HL-60 (cell line): ENCODE data around the gene TMEM163.

Experiments
- DNase-seq, 2 experiments: peaks; one replicate each; pipeline ENCODE4 v3.0.0-alpha.2; 2010 to 2020; ENCODE audit warnings: low read depth in 1 of 2, low spot score in 1 of 2
- H3K27ac ChIP-seq: fragments of 250-450 bp; sonication (Bioruptor Pico); replicated peaks from 2 replicates; pipeline ENCODE4 v1.5.1; 2020; ENCODE audit warnings: mild to moderate bottlenecking, moderate library complexity
- H3K27me3 ChIP-seq: fragments of 250-450 bp; sonication (Bioruptor Pico); 2 replicates; pipeline ENCODE4 v1.5.1; 2021; ENCODE audit warnings: mild to moderate bottlenecking, moderate library complexity; ENCODE audit not compliant: insufficient read depth, poor library complexity, severe bottlenecking
- H3K4me3 ChIP-seq: replicated peaks from 2 replicates; pipeline ENCODE4 v1.5.1; 2011; ENCODE audit warnings: mild to moderate bottlenecking, control low read depth, low read length; ENCODE audit not compliant: insufficient read depth
- GABPA ChIP-seq: IDR thresholded peaks from 2 replicates; pipeline ENCODE4 v1.6.1; 2012; ENCODE audit warnings: low read depth
- POLR2AphosphoS5 ChIP-seq: IDR thresholded peaks from 2 replicates; pipeline ENCODE4 v1.6.1; 2012; ENCODE audit warnings: low read depth
- SPI1 ChIP-seq: IDR thresholded peaks from 2 replicates; pipeline ENCODE4 v1.6.1; 2012; ENCODE audit warnings: low read depth, mild to moderate bottlenecking, borderline replicate concordance
- TF ChIP-seq, protein P1 (sequence below): IDR thresholded peaks from one replicate; pipeline ENCODE4 v1.5.1; 2011; ENCODE audit warnings: low read length, control low read depth, inconsistent platforms; ENCODE audit not compliant: insufficient read depth
- TF ChIP-seq, protein P2 (sequence below): IDR thresholded peaks from 2 replicates; pipeline ENCODE4 v1.6.1; 2012; ENCODE audit warnings: low read depth; ENCODE audit not compliant: insufficient replicate concordance

Gene TMEM163

DNA sequence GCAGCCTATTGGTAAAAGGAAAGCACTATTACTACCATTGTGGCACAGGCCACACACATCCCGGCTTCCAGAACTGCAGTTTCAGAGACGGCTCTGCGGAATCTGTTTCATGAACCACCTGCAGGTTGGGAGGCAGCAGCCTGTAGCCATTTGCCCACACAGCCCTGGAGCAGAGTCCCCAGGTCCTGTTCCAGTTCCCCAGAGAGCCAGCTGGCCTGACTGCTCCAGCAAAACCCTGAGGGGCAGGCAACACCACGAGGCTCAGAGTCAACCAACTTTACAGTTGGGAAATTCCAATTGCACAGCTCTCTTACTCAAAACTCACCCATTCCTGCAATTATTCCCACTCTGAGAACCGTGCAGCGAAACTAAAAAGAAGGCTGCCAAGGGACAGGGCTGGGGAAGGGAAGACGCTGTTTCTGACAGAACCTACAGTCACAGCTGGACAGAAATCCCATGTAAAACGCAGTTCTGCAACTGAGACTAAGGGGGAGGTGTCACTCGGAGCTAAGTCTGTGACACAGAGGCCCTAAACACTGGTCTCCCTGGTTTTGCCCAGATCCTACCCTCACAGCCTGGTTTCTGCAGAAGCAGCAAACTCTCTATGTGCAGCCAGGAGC lies 219.4 kb downstream of the TMEM163 start:
- H3K27me3 ChIP-seq: no peaks in the 10 kb centered on the region
- DNase-seq: no peak
- no peak overlapping the region for H3K27ac ChIP-seq
- no peak for TF ChIP-seq GABPA
- TF ChIP-seq, protein P1, sequence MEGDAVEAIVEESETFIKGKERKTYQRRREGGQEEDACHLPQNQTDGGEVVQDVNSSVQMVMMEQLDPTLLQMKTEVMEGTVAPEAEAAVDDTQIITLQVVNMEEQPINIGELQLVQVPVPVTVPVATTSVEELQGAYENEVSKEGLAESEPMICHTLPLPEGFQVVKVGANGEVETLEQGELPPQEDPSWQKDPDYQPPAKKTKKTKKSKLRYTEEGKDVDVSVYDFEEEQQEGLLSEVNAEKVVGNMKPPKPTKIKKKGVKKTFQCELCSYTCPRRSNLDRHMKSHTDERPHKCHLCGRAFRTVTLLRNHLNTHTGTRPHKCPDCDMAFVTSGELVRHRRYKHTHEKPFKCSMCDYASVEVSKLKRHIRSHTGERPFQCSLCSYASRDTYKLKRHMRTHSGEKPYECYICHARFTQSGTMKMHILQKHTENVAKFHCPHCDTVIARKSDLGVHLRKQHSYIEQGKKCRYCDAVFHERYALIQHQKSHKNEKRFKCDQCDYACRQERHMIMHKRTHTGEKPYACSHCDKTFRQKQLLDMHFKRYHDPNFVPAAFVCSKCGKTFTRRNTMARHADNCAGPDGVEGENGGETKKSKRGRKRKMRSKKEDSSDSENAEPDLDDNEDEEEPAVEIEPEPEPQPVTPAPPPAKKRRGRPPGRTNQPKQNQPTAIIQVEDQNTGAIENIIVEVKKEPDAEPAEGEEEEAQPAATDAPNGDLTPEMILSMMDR: no peak
- TF ChIP-seq, protein P2, sequence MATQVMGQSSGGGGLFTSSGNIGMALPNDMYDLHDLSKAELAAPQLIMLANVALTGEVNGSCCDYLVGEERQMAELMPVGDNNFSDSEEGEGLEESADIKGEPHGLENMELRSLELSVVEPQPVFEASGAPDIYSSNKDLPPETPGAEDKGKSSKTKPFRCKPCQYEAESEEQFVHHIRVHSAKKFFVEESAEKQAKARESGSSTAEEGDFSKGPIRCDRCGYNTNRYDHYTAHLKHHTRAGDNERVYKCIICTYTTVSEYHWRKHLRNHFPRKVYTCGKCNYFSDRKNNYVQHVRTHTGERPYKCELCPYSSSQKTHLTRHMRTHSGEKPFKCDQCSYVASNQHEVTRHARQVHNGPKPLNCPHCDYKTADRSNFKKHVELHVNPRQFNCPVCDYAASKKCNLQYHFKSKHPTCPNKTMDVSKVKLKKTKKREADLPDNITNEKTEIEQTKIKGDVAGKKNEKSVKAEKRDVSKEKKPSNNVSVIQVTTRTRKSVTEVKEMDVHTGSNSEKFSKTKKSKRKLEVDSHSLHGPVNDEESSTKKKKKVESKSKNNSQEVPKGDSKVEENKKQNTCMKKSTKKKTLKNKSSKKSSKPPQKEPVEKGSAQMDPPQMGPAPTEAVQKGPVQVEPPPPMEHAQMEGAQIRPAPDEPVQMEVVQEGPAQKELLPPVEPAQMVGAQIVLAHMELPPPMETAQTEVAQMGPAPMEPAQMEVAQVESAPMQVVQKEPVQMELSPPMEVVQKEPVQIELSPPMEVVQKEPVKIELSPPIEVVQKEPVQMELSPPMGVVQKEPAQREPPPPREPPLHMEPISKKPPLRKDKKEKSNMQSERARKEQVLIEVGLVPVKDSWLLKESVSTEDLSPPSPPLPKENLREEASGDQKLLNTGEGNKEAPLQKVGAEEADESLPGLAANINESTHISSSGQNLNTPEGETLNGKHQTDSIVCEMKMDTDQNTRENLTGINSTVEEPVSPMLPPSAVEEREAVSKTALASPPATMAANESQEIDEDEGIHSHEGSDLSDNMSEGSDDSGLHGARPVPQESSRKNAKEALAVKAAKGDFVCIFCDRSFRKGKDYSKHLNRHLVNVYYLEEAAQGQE: no peak
- no peak for TF ChIP-seq POLR2AphosphoS5
- TF ChIP-seq SPI1: no peak
- no peak overlapping the region for H3K4me3 ChIP-seq

DNA sequence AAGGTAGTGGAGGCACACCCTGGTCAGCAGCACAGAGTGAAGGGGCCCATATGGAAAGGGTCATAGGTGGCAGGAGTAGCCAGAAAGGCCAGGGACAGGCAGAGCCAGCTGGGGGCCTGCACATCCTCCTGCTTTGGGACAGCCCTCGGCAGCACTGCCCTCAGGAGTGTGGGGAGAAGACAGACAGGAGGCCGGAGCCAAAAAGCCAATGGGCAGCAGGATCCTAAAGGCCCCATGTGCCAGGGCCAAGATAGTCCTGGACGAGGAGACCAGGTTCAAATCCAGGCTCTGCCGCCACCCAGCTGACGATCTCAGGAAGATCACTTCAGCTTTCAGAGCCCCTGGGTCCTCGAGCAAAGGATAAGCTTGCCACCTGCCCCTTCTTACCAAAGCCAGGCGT lies 220.1 kb downstream of the TMEM163 start:
- Histone ChIP-seq H3K27me3 (no peaks in the 10 kb centered on the region), H3K4me3 (no peak overlapping the region), H3K27ac (no peak overlapping the region)
- no peak for TF ChIP-seq POLR2AphosphoS5
- TF ChIP-seq, protein P2: no peak
- no peak for TF ChIP-seq SPI1
- TF ChIP-seq, protein P1: no peak
- TF ChIP-seq GABPA: no peak
- no peak for DNase-seq

DNA sequence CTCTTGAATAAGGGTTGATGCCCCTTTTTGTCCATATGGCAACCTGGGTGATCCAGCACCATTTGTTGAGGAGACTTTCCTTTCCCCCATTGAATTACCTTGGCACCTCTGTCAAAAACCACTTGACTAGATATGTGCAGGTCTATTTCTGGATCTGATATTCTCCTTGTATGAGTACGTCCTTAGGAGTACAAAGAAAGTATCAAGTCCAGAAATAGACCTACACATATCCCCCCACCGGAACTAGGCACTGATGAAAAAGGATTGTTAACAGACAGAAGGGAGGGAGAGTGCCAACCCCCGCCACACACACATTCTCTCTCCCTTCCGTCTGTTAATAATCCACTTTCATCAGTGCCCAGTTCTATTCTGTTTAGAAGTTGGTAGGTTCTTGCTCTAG lies 225.0 kb downstream of the TMEM163 start:
- no peak overlapping the region for H3K4me3 ChIP-seq
- DNase-seq: no peak
- H3K27me3 ChIP-seq: peaks cover 5% of the 10 kb centered on the region
- TF ChIP-seq SPI1: no peak
- TF ChIP-seq POLR2AphosphoS5: no peak
- TF ChIP-seq, protein P1: no peak
- TF ChIP-seq, protein P2: no peak
- TF ChIP-seq GABPA: no peak
- H3K27ac ChIP-seq: no peak overlapping the region
